B cell (primary cell): ENCODE measurements around the gene TMEM80. TPM values are rescaled to one million over a fixed set of nuclear protein-coding genes. Genes with fewer than 3 reads are reported as not detected.

ENCODE experiments used
- polyA plus RNA-seq: library from polyadenylated mRNA; depleted of rRNA; stranded (reverse); fragments of >200 nt; gene quantifications from 2 replicates; pipeline ENCODE4 v1.2.3, GENCODE V29; 2012
- total RNA-seq, 2 donors: library from RNA; stranded (reverse); fragments of 120-200 nt in 1 of 2; gene quantifications; 1 replicate in 1 of 2; 2 replicates in 1 of 2; pipeline versions ENCODE4 v1.2.3 to v1.2.4, GENCODE V29; 2013 to 2022

The TMEM80 gene
- total and polyA plus RNA-seq, 2 donors (not counting 1 experiment from before 2014, with no cell fraction given), result 72.5 to 84.1 TPM

Other genes with a start within 250 kb of the TMEM80 start
- gene PTDSS2, start 245.5 kb upstream of the TMEM80 start, total RNA-seq, result 29.0 and 35.5 TPM in 2 replicates
- 15.4 and 22.1 TPM in 2 replicates for gene PTDSS2, start 245.5 kb upstream of the TMEM80 start, polyA plus RNA-seq
- gene RNH1, start 188.6 kb upstream of the TMEM80 start, total RNA-seq, result 76.2 and 81.0 TPM in 2 replicates
- 156 and 159 TPM in 2 replicates for gene RNH1, start 188.6 kb upstream of the TMEM80 start, polyA plus RNA-seq
- 63.5 and 66.2 TPM in 2 replicates for gene HRAS, start 160.2 kb upstream of the TMEM80 start, total RNA-seq
- 86.0 and 110 TPM in 2 replicates for gene HRAS, start 160.2 kb upstream of the TMEM80 start, polyA plus RNA-seq
- gene LRRC56, start 158.3 kb upstream of the TMEM80 start, total RNA-seq, result 15.8 and 16.6 TPM in 2 replicates
- 6.6 and 11.8 TPM in 2 replicates for gene LRRC56, start 158.3 kb upstream of the TMEM80 start, polyA plus RNA-seq
- 19.7 and 21.4 TPM in 2 replicates for gene LMNTD2, start 135.1 kb upstream of the TMEM80 start, total RNA-seq
- gene LMNTD2, start 135.1 kb upstream of the TMEM80 start, polyA plus RNA-seq, result 29.6 and 34.9 TPM in 2 replicates
- 24.7 and 29.8 TPM in 2 replicates for gene RASSF7, start 134.8 kb upstream of the TMEM80 start, total RNA-seq
- 59.0 and 89.3 TPM in 2 replicates for gene RASSF7, start 134.8 kb upstream of the TMEM80 start, polyA plus RNA-seq
- 57.9 and 63.5 TPM in 2 replicates for gene PHRF1, start 119.3 kb upstream of the TMEM80 start, total RNA-seq
- 21.2 and 22.3 TPM in 2 replicates for gene PHRF1, start 119.3 kb upstream of the TMEM80 start, polyA plus RNA-seq
- 136 and 147 TPM in 2 replicates for gene IRF7, start 79.9 kb upstream of the TMEM80 start, total RNA-seq
- 170 and 184 TPM in 2 replicates for gene IRF7, start 79.9 kb upstream of the TMEM80 start, polyA plus RNA-seq
- gene CDHR5, start 70.9 kb upstream of the TMEM80 start, total RNA-seq, result not detected in 2 replicates
- 0.04 and 0.09 TPM in 2 replicates for gene CDHR5, start 70.9 kb upstream of the TMEM80 start, polyA plus RNA-seq
- not detected in 2 replicates for gene SCT, start 68.6 kb upstream of the TMEM80 start, total RNA-seq
- not detected in 2 replicates for gene SCT, start 68.6 kb upstream of the TMEM80 start, polyA plus RNA-seq
- 1.3 TPM in 1 of 2 replicates, not detected in the other for gene DRD4, start 58.5 kb upstream of the TMEM80 start, total RNA-seq
- 0.17 TPM in 1 of 2 replicates, not detected in the other for gene DRD4, start 58.5 kb upstream of the TMEM80 start, polyA plus RNA-seq
- 53.6 and 58.6 TPM in 2 replicates for gene DEAF1, start 594 bp upstream of the TMEM80 start, total RNA-seq
- gene DEAF1, start 594 bp upstream of the TMEM80 start, polyA plus RNA-seq, result 31.8 and 32.7 TPM in 2 replicates
- gene EPS8L2, start 10.4 kb downstream of the TMEM80 start, total RNA-seq, result 12.7 and 13.9 TPM in 2 replicates
- gene EPS8L2, start 10.4 kb downstream of the TMEM80 start, polyA plus RNA-seq, result 11.9 and 22.7 TPM in 2 replicates
- 105 and 116 TPM in 2 replicates for gene TALDO1, start 51.6 kb downstream of the TMEM80 start, total RNA-seq
- 71.0 and 82.4 TPM in 2 replicates for gene TALDO1, start 51.6 kb downstream of the TMEM80 start, polyA plus RNA-seq
- gene GATD1, start 81.7 kb downstream of the TMEM80 start, total RNA-seq, result 70.0 and 80.0 TPM in 2 replicates
- 37.4 and 62.4 TPM in 2 replicates for gene GATD1, start 81.7 kb downstream of the TMEM80 start, polyA plus RNA-seq
- gene CEND1, start 94.3 kb downstream of the TMEM80 start, total RNA-seq, result 0.39 and 0.49 TPM in 2 replicates
- 0.13 and 0.20 TPM in 2 replicates for gene CEND1, start 94.3 kb downstream of the TMEM80 start, polyA plus RNA-seq
- gene SLC25A22, start 102.5 kb downstream of the TMEM80 start, total RNA-seq, result 25.7 and 28.2 TPM in 2 replicates
- gene SLC25A22, start 102.5 kb downstream of the TMEM80 start, polyA plus RNA-seq, result 45.7 and 50.9 TPM in 2 replicates
- gene PIDD1, start 109.4 kb downstream of the TMEM80 start, total RNA-seq, result 32.5 and 39.2 TPM in 2 replicates
- gene PIDD1, start 109.4 kb downstream of the TMEM80 start, polyA plus RNA-seq, result 58.4 and 59.2 TPM in 2 replicates
- 3,814 and 3,947 TPM in 2 replicates for gene RPLP2, start 114.2 kb downstream of the TMEM80 start, total RNA-seq
- 525 and 3,297 TPM in 2 replicates for gene RPLP2, start 114.2 kb downstream of the TMEM80 start, polyA plus RNA-seq
- 182 and 208 TPM in 2 replicates for gene PNPLA2, start 123.1 kb downstream of the TMEM80 start, total RNA-seq
- gene PNPLA2, start 123.1 kb downstream of the TMEM80 start, polyA plus RNA-seq, result 276 and 313 TPM in 2 replicates
- 9.7 and 13.5 TPM in 2 replicates for gene CRACR2B, start 132.1 kb downstream of the TMEM80 start, total RNA-seq
- gene CRACR2B, start 132.1 kb downstream of the TMEM80 start, polyA plus RNA-seq, result 13.6 and 67.7 TPM in 2 replicates
- 24.3 and 25.5 TPM in 2 replicates for gene CD151, start 137.1 kb downstream of the TMEM80 start, total RNA-seq
- gene CD151, start 137.1 kb downstream of the TMEM80 start, polyA plus RNA-seq, result 24.4 and 27.8 TPM in 2 replicates
- gene POLR2L, start 146.7 kb downstream of the TMEM80 start, total RNA-seq, result 39.0 and 44.4 TPM in 2 replicates
- gene POLR2L, start 146.7 kb downstream of the TMEM80 start, polyA plus RNA-seq, result 39.1 and 80.8 TPM in 2 replicates
- gene TSPAN4, start 147.0 kb downstream of the TMEM80 start, total RNA-seq, result 2.2 and 2.9 TPM in 2 replicates
- gene TSPAN4, start 147.0 kb downstream of the TMEM80 start, polyA plus RNA-seq, result 5.3 and 7.4 TPM in 2 replicates
- gene CHID1, start 215.0 kb downstream of the TMEM80 start, total RNA-seq, result 62.5 and 68.1 TPM in 2 replicates
- 24.1 and 31.0 TPM in 2 replicates for gene CHID1, start 215.0 kb downstream of the TMEM80 start, polyA plus RNA-seq
- gene AP2A2, start 230.1 kb downstream of the TMEM80 start, total RNA-seq, result 53.1 and 54.5 TPM in 2 replicates
- 57.0 and 62.8 TPM in 2 replicates for gene AP2A2, start 230.1 kb downstream of the TMEM80 start, polyA plus RNA-seq